IMR-90 (cell line): Measurements from ENCODE around the gene RAB30. TPM values are rescaled to one million over a fixed set of nuclear protein-coding genes. Genes with fewer than 3 reads are reported as not detected.
A peak's percentile ranks its signal among the peaks of the same experiment; 100 is the strongest.

ENCODE experiments used
- ATAC-seq: fragments of 200-7000 bp; cut with Tn5 transposase; 2 replicates; pipeline ENCODE4 v1.9.1; 2020; ENCODE audit warnings: low read depth, mild to moderate bottlenecking, moderate library complexity
- BruUV-seq: library from RNA; stranded (reverse); fragments of 400-500 nt; replicated peaks from 2 replicates; lab custom pipeline; 2021; lab: Mats Ljungman, UMichigan
- CTCF ChIA-PET: fragments of 300-600 bp; formaldehyde crosslinking; extraction: SDS; loops from one replicate; lab custom pipeline; 2021; ENCODE audit warnings: antibody characterized with exemption; lab: Yijun Ruan, JAX
- POLR2A ChIA-PET: fragments of 300-600 bp; sonication (Branson Sonifier 250); formaldehyde crosslinking; loops from one replicate; lab custom pipeline; 2022; ENCODE audit warnings: antibody characterized with exemption; ENCODE audit not compliant: unreplicated experiment; lab: Charles Lee
- DNase-seq: peaks from one replicate; pipeline ENCODE4 v3.0.0; 2013
- H2AFZ ChIP-seq: replicated peaks from 2 replicates; pipeline ENCODE3; 2013; ENCODE audit warnings: low read length, mild to moderate bottlenecking; ENCODE audit not compliant: poor library complexity
- H2AK5ac ChIP-seq: 2 replicates; pipeline ENCODE4 v1.6.1; 2013; ENCODE audit warnings: low read depth, low read length, inconsistent platforms
- H2AK9ac ChIP-seq: replicated peaks from 2 replicates; pipeline ENCODE3; 2013; ENCODE audit warnings: mild to moderate bottlenecking, low read depth, low read length, moderate library complexity; ENCODE audit not compliant: poor library complexity
- H2BK120ac ChIP-seq: 2 replicates; pipeline ENCODE4 v1.6.1; 2013; ENCODE audit warnings: low read depth, low read length, inconsistent platforms
- H2BK15ac ChIP-seq: 3 replicates; pipeline ENCODE4 v1.6.1; 2013; ENCODE audit warnings: low read depth, low read length, inconsistent platforms
- H2BK20ac ChIP-seq: 2 replicates; pipeline ENCODE4 v1.6.1; 2013; ENCODE audit warnings: low read depth, mild to moderate bottlenecking, inconsistent platforms, low read length, moderate library complexity
- H2BK5ac ChIP-seq: 2 replicates; pipeline ENCODE4 v1.6.1; 2013; ENCODE audit warnings: mild to moderate bottlenecking, low read depth, low read length, inconsistent platforms; ENCODE audit not compliant: poor library complexity, severe bottlenecking
- H3K14ac ChIP-seq: replicated peaks from 2 replicates; pipeline ENCODE4 v1.6.1; 2013; ENCODE audit warnings: low read depth, low read length, inconsistent platforms
- H3K18ac ChIP-seq: 2 replicates; pipeline ENCODE4 v1.6.1; 2013; ENCODE audit warnings: low read depth, low read length, control low read depth
- H3K23ac ChIP-seq: 2 replicates; pipeline ENCODE4 v1.6.1; 2013; ENCODE audit warnings: low read depth, low read length, inconsistent platforms
- H3K27ac ChIP-seq: 2 replicates; pipeline ENCODE4 v1.5.1; 2013; ENCODE audit warnings: mild to moderate bottlenecking, control low read depth, low read length; ENCODE audit not compliant: insufficient read depth
- H3K27me3 ChIP-seq: 2 replicates; pipeline ENCODE4 v1.6.1; 2013; ENCODE audit warnings: low read length; ENCODE audit not compliant: control insufficient read depth, insufficient read depth
- H3K36me3 ChIP-seq: 2 replicates; pipeline ENCODE4 v1.6.1; 2013; ENCODE audit warnings: low read length, mixed read lengths; ENCODE audit not compliant: control insufficient read depth, insufficient read depth
- H3K4ac ChIP-seq: 2 replicates; pipeline ENCODE4 v1.6.1; 2013; ENCODE audit warnings: low read depth, low read length, inconsistent platforms
- H3K4me1 ChIP-seq: 2 replicates; pipeline ENCODE4 v1.6.1; 2013; ENCODE audit warnings: low read length, mixed read lengths; ENCODE audit not compliant: control insufficient read depth, insufficient read depth
- H3K4me2 ChIP-seq: 2 replicates; pipeline ENCODE4 v1.6.1; 2013; ENCODE audit warnings: low read depth, mild to moderate bottlenecking, control low read depth, low read length, moderate library complexity
- H3K4me3 ChIP-seq: 2 replicates; pipeline ENCODE4 v1.5.1; 2013; ENCODE audit warnings: low read depth, mild to moderate bottlenecking, control low read depth, low read length, moderate library complexity; ENCODE audit not compliant: insufficient read depth
- H3K56ac ChIP-seq: 2 replicates; pipeline ENCODE4 v1.6.1; 2013; ENCODE audit warnings: low read length, inconsistent platforms; ENCODE audit not compliant: insufficient read depth; ENCODE audit errors: extremely low read depth
- H3K79me1 ChIP-seq, 2 experiments: 2 replicates each; pipeline ENCODE4 v1.6.1; 2013; ENCODE audit warnings: low read length in 2 of 2, inconsistent platforms in 1 of 2, low read depth in 1 of 2
- H3K9ac ChIP-seq: 2 replicates; pipeline ENCODE4 v1.6.1; 2013; ENCODE audit warnings: low read depth, low read length, control low read depth
- H3K9me1 ChIP-seq: 2 replicates; pipeline ENCODE4 v1.6.1; 2013; ENCODE audit warnings: low read length, inconsistent platforms; ENCODE audit not compliant: insufficient read depth
- H3K9me3 ChIP-seq: 2 replicates; pipeline ENCODE4 v1.6.1; 2013; ENCODE audit warnings: low read length; ENCODE audit not compliant: control insufficient read depth, insufficient read depth
- H4K20me1 ChIP-seq: 2 replicates; pipeline ENCODE4 v1.6.1; 2013; ENCODE audit warnings: low read length, inconsistent platforms; ENCODE audit not compliant: insufficient read depth
- H4K5ac ChIP-seq: 2 replicates; pipeline ENCODE4 v1.6.1; 2013; ENCODE audit warnings: mild to moderate bottlenecking, low read depth, low read length, control low read depth
- H4K8ac ChIP-seq, 2 experiments: 2 replicates each; pipeline ENCODE4 v1.6.1; 2013; ENCODE audit warnings: low read depth in 2 of 2, low read length in 2 of 2, control low read depth in 1 of 2, inconsistent platforms in 1 of 2
- H4K91ac ChIP-seq: 2 replicates; pipeline ENCODE4 v1.6.1; 2013; ENCODE audit warnings: low read depth, low read length, inconsistent platforms; ENCODE audit not compliant: insufficient read depth
- BHLHE40 ChIP-seq: fragments of 150-350 bp; IDR thresholded peaks from 2 replicates; pipeline ENCODE4 v1.6.1; 2016; ENCODE audit warnings: mild to moderate bottlenecking, low read depth, low read length
- CEBPB ChIP-seq: IDR thresholded peaks from 2 replicates; pipeline ENCODE4 v1.6.1; 2012; ENCODE audit warnings: low read depth, low read length, improper control_type of control experiment
- CHD1 ChIP-seq: IDR thresholded peaks from 2 replicates; pipeline ENCODE4 v1.6.1; 2012; ENCODE audit warnings: low read depth, low read length, improper control_type of control experiment
- CTCF ChIP-seq: conservative IDR thresholded peaks from 2 replicates; pipeline ENCODE4 v1.5.1; 2012; ENCODE audit warnings: mild to moderate bottlenecking, low read depth, low read length, improper control_type of control experiment
- FOS ChIP-seq: fragments of 150-350 bp; IDR thresholded peaks from 2 replicates; pipeline ENCODE4 v1.6.1; 2016; ENCODE audit warnings: low read depth, low read length
- MAFK ChIP-seq: IDR thresholded peaks from 2 replicates; pipeline ENCODE4 v1.6.1; 2012; ENCODE audit warnings: low read depth, low read length, improper control_type of control experiment
- NFE2L2 ChIP-seq: fragments of 150-350 bp; IDR thresholded peaks from 2 replicates; pipeline ENCODE4 v1.6.1; 2016; ENCODE audit warnings: low read depth, mild to moderate bottlenecking, low read length
- POLR2A ChIP-seq: IDR thresholded peaks from 2 replicates; pipeline ENCODE4 v1.6.1; 2012; ENCODE audit warnings: mild to moderate bottlenecking, low read depth, low read length
- RAD21 ChIP-seq: IDR thresholded peaks from 2 replicates; pipeline ENCODE4 v1.6.1; 2012; ENCODE audit warnings: low read length, improper control_type of control experiment
- RFX5 ChIP-seq: IDR thresholded peaks from 2 replicates; pipeline ENCODE4 v1.8.0; 2012; ENCODE audit warnings: low read depth, mild to moderate bottlenecking, low read length, moderate library complexity
- SMC3 ChIP-seq: fragments of 150-350 bp; IDR thresholded peaks from 2 replicates; pipeline ENCODE4 v1.6.1; 2016; ENCODE audit warnings: low read depth, mild to moderate bottlenecking, antibody characterized with exemption, low read length, moderate library complexity
- USF2 ChIP-seq: fragments of 150-350 bp; IDR thresholded peaks from 2 replicates; pipeline ENCODE4 v1.6.1; 2017; ENCODE audit warnings: mild to moderate bottlenecking, antibody characterized with exemption, low read length, low read depth
- dilution Hi-C: fragments of 300-500 bp; cut with HindIII; formaldehyde crosslinking; loops from one replicate; pipeline ENCODE4 v1.14.3; 2018; ENCODE audit warnings: low sequenced_read_pairs; ENCODE audit not compliant: unreplicated experiment
- in situ Hi-C: fragments of 300-500 bp; cut with MboI; formaldehyde crosslinking; loops from 3 replicates; pipeline ENCODE4 v1.14.3; 2019; ENCODE audit warnings: low sequenced_read_pairs, inconsistent platforms, mixed read lengths
- intact Hi-C: fragments of 100-400 bp; cut with micrococcal nuclease; formaldehyde crosslinking; loops from 2 replicates; pipeline ENCODE4 v1.10.0; 2022
- polyA plus RNA-seq, 3 experiments: library from polyadenylated mRNA; depleted of rRNA; stranded (reverse); fragments of >200 nt; gene quantifications; 2 replicates each; pipeline ENCODE4 v1.2.3, GENCODE V29; 2012; ENCODE audit warnings: low replicate concordance in 1 of 3
- total RNA-seq: library from RNA; depleted of rRNA; stranded (reverse); fragments of >200 nt; gene quantifications from 2 replicates; pipeline ENCODE4 v1.2.3, GENCODE V29; 2012
- TF ChIP-seq, protein P1 (sequence below): fragments of 150-350 bp; IDR thresholded peaks from 2 replicates; pipeline ENCODE4 v1.6.1; 2016; ENCODE audit warnings: low read depth, mild to moderate bottlenecking, low read length, moderate library complexity, borderline replicate concordance

The RAB30 gene
- total and polyA plus RNA-seq, 2 of the 4 experiments (the other 2 are of a cell fraction), result 7.2 to 25.6 TPM

GRCh38 chr11:83118814-83119213 lies 47.1 kb upstream of the RAB30 start:
- Histone ChIP-seq H2BK5ac (no peak overlapping the region), H3K4me3 (no peak overlapping the region), H3K9me1 (no peaks in the 10 kb centered on the region), H2AK5ac (no peak overlapping the region), H2BK120ac (no peak overlapping the region), H3K9me3 (peaks cover 2% of the 10 kb centered on the region; the same call in 1 of the 2 replicates), H3K4me1 (peaks cover 14% of the 10 kb centered on the region), H4K20me1 (no peaks in the 10 kb centered on the region; the same call in 1 of the 2 replicates), H3K18ac (no peak overlapping the region), H3K27ac (peak overlapping the region; percentile 53; the same call in 1 of the 2 replicates), H3K79me1 (no peaks in the 10 kb centered on the region), H3K36me3 (no peaks in the 10 kb centered on the region), H3K4me2 (peak overlapping the region; percentile 74), H4K5ac (no peak overlapping the region), H3K23ac (no peak overlapping the region), H4K91ac (no peak overlapping the region), H3K9ac (no peak overlapping the region), H3K14ac (no peak overlapping the region), H2AFZ (no peak overlapping the region), H3K27me3 (peaks cover 4% of the 10 kb centered on the region), H2BK15ac (no peak overlapping the region), H3K56ac (no peak overlapping the region), H3K4ac (no peak overlapping the region), H2BK20ac (no peak overlapping the region), H4K8ac (no peak overlapping the region), H2AK9ac (no peak overlapping the region)
- in situ Hi-C loops (no loop called here), intact Hi-C loops (no loop called here), dilution Hi-C loops (no loop called here)
- POLR2A ChIA-PET, result no interaction called here
- no TSS peak for BruUV-seq
- peak; percentile 81 for ATAC-seq
- DNase-seq, result peak; percentile 42
- CTCF ChIA-PET, result no interaction called here
- no peak for TF ChIP-seq CEBPB
- no peak for TF ChIP-seq BHLHE40
- no peak for TF ChIP-seq RAD21
- no peak for TF ChIP-seq NFE2L2
- TF ChIP-seq POLR2A, result no peak
- TF ChIP-seq FOS, result no peak
- TF ChIP-seq, protein P1, sequence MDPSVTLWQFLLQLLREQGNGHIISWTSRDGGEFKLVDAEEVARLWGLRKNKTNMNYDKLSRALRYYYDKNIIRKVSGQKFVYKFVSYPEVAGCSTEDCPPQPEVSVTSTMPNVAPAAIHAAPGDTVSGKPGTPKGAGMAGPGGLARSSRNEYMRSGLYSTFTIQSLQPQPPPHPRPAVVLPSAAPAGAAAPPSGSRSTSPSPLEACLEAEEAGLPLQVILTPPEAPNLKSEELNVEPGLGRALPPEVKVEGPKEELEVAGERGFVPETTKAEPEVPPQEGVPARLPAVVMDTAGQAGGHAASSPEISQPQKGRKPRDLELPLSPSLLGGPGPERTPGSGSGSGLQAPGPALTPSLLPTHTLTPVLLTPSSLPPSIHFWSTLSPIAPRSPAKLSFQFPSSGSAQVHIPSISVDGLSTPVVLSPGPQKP, result no peak
- no peak for TF ChIP-seq CTCF
- no peak for TF ChIP-seq USF2
- TF ChIP-seq RFX5, result no peak
- no peak for TF ChIP-seq MAFK
- TF ChIP-seq CHD1, result no peak
- no peak for TF ChIP-seq SMC3
